HEK293 (cell line): ENCODE measurements around the gene HOXD11.

ENCODE experiments used
- CTCF ChIA-PET: fragments of 350-600 bp; formaldehyde crosslinking; extraction: SDS; loops from one replicate; lab custom pipeline; 2021; ENCODE audit warnings: antibody characterized with exemption; lab: Yijun Ruan, JAX
- POLR2A ChIA-PET: fragments of 300-600 bp; formaldehyde crosslinking; extraction: SDS; loops from one replicate; lab custom pipeline; 2020; ENCODE audit warnings: antibody characterized with exemption, inconsistent platforms; lab: Yijun Ruan, JAX
- H3K27ac ChIP-seq: fragments of 200-500 bp; sonication (Bioruptor generic); 2 replicates; pipeline ENCODE4 v1.5.1; 2014; ENCODE audit warnings: low read depth, low read length, control low read depth, inconsistent platforms; ENCODE audit errors: extremely low read depth
- H3K36me3 ChIP-seq, 2 experiments: fragments of 200-500 bp in 1 of 2; sonication (Bioruptor generic) in 1 of 2; 1 replicate in 1 of 2; 2 replicates in 1 of 2; pipeline ENCODE4 v1.5.1; 2014 to 2017; ENCODE audit warnings: inconsistent platforms in 2 of 2, low read length in 2 of 2; ENCODE audit not compliant: control insufficient read depth in 2 of 2, insufficient read depth in 1 of 2
- H3K4me1 ChIP-seq: fragments of 200-500 bp; sonication (Bioruptor generic); 2 replicates; pipeline ENCODE4 v1.5.1; 2014; ENCODE audit warnings: mild to moderate bottlenecking, low read length, inconsistent platforms; ENCODE audit not compliant: control insufficient read depth, insufficient read depth
- H3K4me3 ChIP-seq: 2 replicates; pipeline ENCODE4 v1.5.1; 2011; ENCODE audit warnings: low read depth, mild to moderate bottlenecking, control low read depth, low read length, moderate library complexity
- H3K9me3 ChIP-seq: fragments of 200-500 bp; sonication (Bioruptor generic); 2 replicates; pipeline ENCODE4 v1.5.1; 2014; ENCODE audit warnings: low read depth, low read length, inconsistent platforms; ENCODE audit not compliant: control insufficient read depth, insufficient read depth
- EGR2 ChIP-seq: fragments of 450-650 bp; formaldehyde crosslinking; IDR thresholded peaks from 2 replicates; pipeline ENCODE4 v1.5.1; 2016; ENCODE audit warnings: low read depth, missing biosample characterization, missing genetic modification characterization
- GFI1B ChIP-seq: fragments of 450-650 bp; formaldehyde crosslinking; IDR thresholded peaks from 2 replicates; pipeline ENCODE4 v1.5.1; 2016; ENCODE audit warnings: missing biosample characterization, missing genetic modification characterization
- GLIS1 ChIP-seq: fragments of 450-650 bp; formaldehyde crosslinking; IDR thresholded peaks from 2 replicates; pipeline ENCODE4 v1.5.1; 2016; ENCODE audit warnings: missing biosample characterization, missing genetic modification characterization
- HIC1 ChIP-seq: fragments of 450-650 bp; formaldehyde crosslinking; IDR thresholded peaks from 2 replicates; pipeline ENCODE4 v1.5.1; 2016; ENCODE audit warnings: missing biosample characterization, missing genetic modification characterization
- IKZF3 ChIP-seq: fragments of 450-650 bp; IDR thresholded peaks from 2 replicates; pipeline ENCODE4 v1.5.0; 2018; ENCODE audit warnings: missing biosample characterization, mild to moderate bottlenecking, missing genetic modification characterization, moderate library complexity
- MYNN ChIP-seq: fragments of 450-650 bp; formaldehyde crosslinking; IDR thresholded peaks from 2 replicates; pipeline ENCODE4 v1.5.1; 2016; ENCODE audit warnings: missing biosample characterization, missing genetic modification characterization, borderline replicate concordance
- ZBTB17 ChIP-seq: fragments of 450-650 bp; formaldehyde crosslinking; IDR thresholded peaks from 2 replicates; pipeline ENCODE4 v1.5.1; 2016; ENCODE audit warnings: missing biosample characterization, missing genetic modification characterization
- ZBTB26 ChIP-seq: fragments of 450-650 bp; formaldehyde crosslinking; optimal IDR thresholded peaks from 2 replicates; pipeline ENCODE3; 2016; ENCODE audit warnings: missing biosample characterization, mild to moderate bottlenecking, missing genetic modification characterization
- ZFP69B ChIP-seq: fragments of 450-650 bp; formaldehyde crosslinking; IDR thresholded peaks from 2 replicates; pipeline ENCODE4 v1.5.1; 2016; ENCODE audit warnings: missing biosample characterization, missing genetic modification characterization
- ZNF24 ChIP-seq: fragments of 450-650 bp; formaldehyde crosslinking; IDR thresholded peaks from 2 replicates; pipeline ENCODE4 v1.5.1; 2016; ENCODE audit warnings: missing biosample characterization, missing genetic modification characterization
- ZNF26 ChIP-seq: fragments of 450-650 bp; formaldehyde crosslinking; IDR thresholded peaks from 2 replicates; pipeline ENCODE4 v1.5.1; 2016; ENCODE audit warnings: missing biosample characterization, missing genetic modification characterization
- ZNF366 ChIP-seq: fragments of 450-650 bp; formaldehyde crosslinking; conservative IDR thresholded peaks from 2 replicates; pipeline ENCODE4 v1.5.1; 2016; ENCODE audit warnings: missing biosample characterization, missing genetic modification characterization
- ZNF426 ChIP-seq: fragments of 450-650 bp; formaldehyde crosslinking; IDR thresholded peaks from 2 replicates; pipeline ENCODE4 v1.5.1; 2017; ENCODE audit warnings: missing biosample characterization, missing genetic modification characterization, mild to moderate bottlenecking, inconsistent platforms, moderate library complexity
- ZNF48 ChIP-seq: fragments of 450-650 bp; formaldehyde crosslinking; IDR thresholded peaks from 2 replicates; pipeline ENCODE4 v1.5.1; 2016; ENCODE audit warnings: missing biosample characterization, missing genetic modification characterization
- ZNF548 ChIP-seq: fragments of 450-650 bp; formaldehyde crosslinking; IDR thresholded peaks from 2 replicates; pipeline ENCODE4 v1.5.1; 2016; ENCODE audit warnings: missing biosample characterization, missing genetic modification characterization
- TF ChIP-seq, protein P1 (sequence below): fragments of 450-650 bp; formaldehyde crosslinking; IDR thresholded peaks from 2 replicates; pipeline ENCODE4 v1.5.1; 2016; ENCODE audit warnings: missing biosample characterization, missing genetic modification characterization
- TF ChIP-seq, protein P2 (sequence below): sonication (generic); formaldehyde crosslinking; IDR thresholded peaks from 2 replicates; pipeline ENCODE4 v1.8.1; 2022; ENCODE audit warnings: mild to moderate bottlenecking, moderate library complexity, missing genetic modification reagents

Gene HOXD11

DNA sequence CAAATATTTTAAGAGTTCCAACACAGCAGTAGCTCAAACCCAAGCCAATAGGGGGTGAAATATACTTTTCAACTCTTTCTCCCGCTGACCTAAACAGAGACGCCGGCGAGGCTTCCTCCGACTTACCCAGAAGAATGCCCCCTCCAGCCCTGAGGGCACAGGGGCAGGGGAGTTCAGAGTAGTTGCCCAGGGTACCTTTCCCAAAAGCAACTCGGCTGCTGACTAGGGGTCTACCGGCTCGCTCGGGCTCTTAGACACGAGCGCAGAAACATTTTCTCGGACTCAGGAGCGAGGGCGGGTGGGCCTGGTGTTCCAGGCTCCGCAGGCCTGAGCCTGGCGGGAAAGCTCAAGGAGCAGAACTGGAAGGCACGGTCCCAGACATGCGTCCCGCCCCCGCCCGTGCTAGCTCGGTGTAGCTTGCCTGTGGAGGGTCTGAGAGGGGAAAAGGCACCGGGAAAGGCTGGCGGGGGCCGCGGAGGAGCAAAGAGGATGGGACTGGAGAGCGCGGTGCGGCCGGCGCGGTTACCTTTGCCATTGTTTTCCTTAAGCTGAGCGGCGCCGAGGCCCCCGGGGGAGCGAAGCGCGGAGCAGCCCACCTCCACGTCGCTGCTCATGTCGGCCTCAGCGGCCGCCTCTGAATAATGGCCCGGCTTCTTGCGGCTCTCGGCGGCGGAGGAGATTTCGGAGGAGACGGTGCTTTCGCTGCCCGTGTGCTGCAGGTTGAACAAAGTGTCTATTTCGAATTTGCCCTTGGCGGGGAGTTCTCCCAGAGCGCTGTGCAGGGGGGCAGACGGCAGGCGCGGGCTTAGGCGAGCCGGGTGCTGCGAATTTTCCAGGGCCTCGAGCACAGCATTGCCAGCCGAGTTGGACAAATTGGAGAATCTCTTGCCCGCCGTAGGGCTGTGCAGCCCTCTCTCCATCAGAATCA, 24.0 kb upstream of the HOXD11 start:
- TF ChIP-seq, protein P1, sequence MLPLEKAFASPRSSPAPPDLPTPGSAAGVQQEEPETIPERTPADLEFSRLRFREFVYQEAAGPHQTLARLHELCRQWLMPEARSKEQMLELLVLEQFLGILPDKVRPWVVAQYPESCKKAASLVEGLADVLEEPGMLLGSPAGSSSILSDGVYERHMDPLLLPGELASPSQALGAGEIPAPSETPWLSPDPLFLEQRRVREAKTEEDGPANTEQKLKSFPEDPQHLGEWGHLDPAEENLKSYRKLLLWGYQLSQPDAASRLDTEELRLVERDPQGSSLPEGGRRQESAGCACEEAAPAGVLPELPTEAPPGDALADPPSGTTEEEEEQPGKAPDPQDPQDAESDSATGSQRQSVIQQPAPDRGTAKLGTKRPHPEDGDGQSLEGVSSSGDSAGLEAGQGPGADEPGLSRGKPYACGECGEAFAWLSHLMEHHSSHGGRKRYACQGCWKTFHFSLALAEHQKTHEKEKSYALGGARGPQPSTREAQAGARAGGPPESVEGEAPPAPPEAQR (tag by site-specific recombination): no peak
- TF ChIP-seq IKZF3: no peak
- no peak for TF ChIP-seq ZNF548 (tag by site-specific recombination)
- no peak for TF ChIP-seq EGR2 (tag by site-specific recombination)
- no peaks in the 10 kb centered on the region for H3K9me3 ChIP-seq
- H3K4me1 ChIP-seq: no peaks in the 10 kb centered on the region
- H3K36me3 ChIP-seq: no peaks in the 10 kb centered on the region
- no peak overlapping the region for H3K27ac ChIP-seq
- H3K4me3 ChIP-seq: no peak overlapping the region
- POLR2A ChIA-PET: no interaction called here
- CTCF ChIA-PET: interaction anchor here (0.7 to 2.7 kb wide), 4 partner anchors 14 to 1386 kb away, joined by 3 to 8 read pairs (median 4); no protein-coding TSS in a partner anchor

DNA sequence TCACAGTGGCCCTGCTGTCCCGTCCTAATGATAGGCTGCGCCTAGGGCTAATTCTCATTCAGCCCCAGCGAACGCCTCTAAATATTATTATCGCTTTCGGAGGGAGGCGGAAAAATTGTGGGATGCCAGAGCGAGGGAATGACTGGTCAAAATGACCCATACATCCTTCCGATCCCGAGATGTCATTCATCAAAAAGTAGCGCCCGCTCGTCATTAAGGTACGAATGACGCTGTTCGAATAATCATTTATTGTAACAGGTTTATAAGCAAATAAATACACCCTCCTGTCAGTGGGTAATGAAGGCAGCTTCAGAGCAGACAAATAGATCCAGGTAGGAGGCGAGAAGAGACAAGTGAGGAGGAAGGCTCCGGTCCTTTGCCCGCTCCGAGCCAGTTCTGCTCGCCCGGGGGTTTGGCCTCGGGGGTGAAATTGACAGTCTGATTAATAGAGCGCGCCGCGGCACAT, 23.3 kb upstream of the HOXD11 start, which contains the start of gene EVX2:
Gene EVX2 (minus strand): TSS at position 167 of the 466 bp plus-strand sequence. CDS start 186 bp downstream, outside the sequence.
- no peak within 1 kb of the TSS for H3K4me3 ChIP-seq
- POLR2A ChIA-PET: no interaction called here
- CTCF ChIA-PET: interaction anchor here (0.7 to 5.6 kb wide), 3 partner anchors 13 to 393 kb away, joined by 3 to 33 read pairs (median 8); no protein-coding TSS in a partner anchor

More for the DNA sequence above, 23.3 kb upstream of the HOXD11 start, which contains the start of gene EVX2:
- TF ChIP-seq GLIS1 (tag by site-specific recombination) (no peak), ZBTB17 (no peak), ZNF366 (tag by site-specific recombination) (no peak), ZNF24 (tag by site-specific recombination) (no peak), ZFP69B (no peak), MYNN (tag by site-specific recombination) (no peak), ZNF426 (no peak), GFI1B (tag by site-specific recombination) (no peak), ZNF26 (tag by site-specific recombination) (no peak), ZNF48 (tag by site-specific recombination) (no peak), ZBTB26 (no peak), HIC1 (tag by site-specific recombination) (no peak)
- TF ChIP-seq, protein P2, sequence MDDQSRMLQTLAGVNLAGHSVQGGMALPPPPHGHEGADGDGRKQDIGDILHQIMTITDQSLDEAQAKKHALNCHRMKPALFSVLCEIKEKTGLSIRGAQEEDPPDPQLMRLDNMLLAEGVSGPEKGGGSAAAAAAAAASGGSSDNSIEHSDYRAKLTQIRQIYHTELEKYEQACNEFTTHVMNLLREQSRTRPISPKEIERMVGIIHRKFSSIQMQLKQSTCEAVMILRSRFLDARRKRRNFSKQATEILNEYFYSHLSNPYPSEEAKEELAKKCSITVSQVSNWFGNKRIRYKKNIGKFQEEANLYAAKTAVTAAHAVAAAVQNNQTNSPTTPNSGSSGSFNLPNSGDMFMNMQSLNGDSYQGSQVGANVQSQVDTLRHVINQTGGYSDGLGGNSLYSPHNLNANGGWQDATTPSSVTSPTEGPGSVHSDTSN (CRISPR knock-in tag): no peak
- no peaks in the 10 kb centered on the region for H3K36me3 ChIP-seq
- no peaks in the 10 kb centered on the region for H3K4me1 ChIP-seq
- H3K27ac ChIP-seq: no peak within 1 kb of the TSS
- H3K9me3 ChIP-seq: no peaks in the 10 kb centered on the region
